M059J (cell line): ENCODE results near the gene ARHGEF38. TPM values are rescaled to one million over a fixed set of nuclear protein-coding genes. Genes with fewer than 3 reads are reported as not detected.
"Not testable (repeated sequence)": the region's sequence is repeated elsewhere in the genome, so short reads cannot be mapped to it uniquely, and the experiment has no call there.

Experiments used
- DNase-seq: peaks from one replicate; pipeline ENCODE4 v3.0.0-alpha.2; 2012; ENCODE audit warnings: low read depth
- total RNA-seq: library from RNA; depleted of rRNA; stranded (reverse); fragments of >200 nt; shearing (Covaris generic); gene quantifications from 2 replicates; pipeline ENCODE4 v1.2.3, GENCODE V29; 2014

The ARHGEF38 gene
- total RNA-seq, 1 experiment from 2014 or later: 0.02 TPM

DNA sequence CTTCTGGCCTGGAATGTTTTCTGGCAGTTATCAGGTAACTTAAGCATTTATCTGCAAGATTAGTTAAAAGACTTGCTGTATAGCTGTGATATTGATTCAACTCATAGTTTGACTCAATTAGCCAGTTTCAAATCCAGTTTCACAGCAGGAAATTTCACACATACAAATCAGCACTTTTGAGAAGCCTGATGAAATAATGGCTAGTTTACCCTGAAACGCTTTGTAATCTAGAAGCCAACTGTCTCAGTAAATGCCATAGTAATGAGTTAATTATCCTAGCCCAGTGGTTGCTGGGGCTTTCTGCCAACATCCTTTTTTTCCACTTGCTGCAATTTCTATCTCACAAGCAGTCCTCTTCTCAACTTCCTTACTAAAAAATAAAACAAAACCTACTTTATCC, 53.1 kb downstream of the ARHGEF38 start:
- DNase-seq: peak; percentile 69

DNA sequence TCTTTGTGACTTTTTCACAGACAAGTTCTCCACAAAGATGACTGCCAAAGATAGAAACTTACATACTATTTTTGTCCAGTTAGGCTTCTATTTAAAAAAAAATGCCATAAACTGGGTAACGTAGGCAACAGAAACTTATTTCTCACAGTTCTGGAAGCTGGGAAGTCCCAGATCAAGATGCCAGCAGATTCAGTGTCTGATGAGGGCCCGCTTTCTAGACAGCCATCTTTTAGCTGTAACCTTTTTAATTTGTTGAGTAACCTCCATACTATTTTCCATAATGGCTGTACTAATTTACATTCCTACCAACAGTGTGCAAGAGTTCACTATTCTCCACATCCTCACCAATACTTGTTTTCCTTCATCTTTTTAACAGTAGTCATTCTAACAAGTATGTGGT, 55.5 kb downstream of the ARHGEF38 start:
- no peak for DNase-seq

DNA sequence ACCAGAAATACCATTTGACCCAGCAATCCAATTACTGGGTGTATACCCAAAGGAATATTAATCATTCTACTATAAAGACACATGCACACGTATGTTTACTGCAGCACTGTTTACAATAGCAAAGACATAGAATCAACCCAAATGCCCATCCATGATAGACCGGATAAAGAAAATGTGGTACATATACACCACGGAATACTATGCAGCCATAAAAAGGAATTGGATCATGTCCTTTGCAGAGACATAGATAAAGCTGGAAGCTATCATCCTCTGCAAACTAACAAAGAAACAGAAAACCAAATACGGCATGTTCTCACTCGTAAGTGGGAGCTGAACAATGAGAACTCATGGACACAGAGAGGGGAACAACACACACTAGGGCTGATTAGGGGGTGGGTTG, 57.4 kb downstream of the ARHGEF38 start:
- not testable (repeated sequence) for DNase-seq

DNA sequence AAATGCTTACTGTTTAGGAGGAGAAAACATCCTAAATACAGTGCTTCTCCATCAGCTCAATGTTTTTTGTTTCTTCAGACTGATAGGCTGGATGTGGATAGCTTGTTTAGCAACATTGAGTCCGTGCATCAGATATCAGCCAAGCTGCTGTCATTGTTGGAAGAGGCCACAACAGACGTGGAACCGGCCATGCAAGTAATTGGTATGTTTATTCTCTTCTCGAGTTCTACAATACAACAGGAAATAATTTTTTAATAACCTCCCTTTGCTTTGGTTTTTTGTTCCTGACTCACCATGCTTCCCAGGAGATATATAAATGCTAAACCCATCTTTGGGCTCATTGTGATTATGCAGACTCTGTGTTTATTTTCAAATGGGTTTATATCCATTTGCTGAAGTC, 60.9 kb downstream of the ARHGEF38 start:
- peak; percentile 76 for DNase-seq

DNA sequence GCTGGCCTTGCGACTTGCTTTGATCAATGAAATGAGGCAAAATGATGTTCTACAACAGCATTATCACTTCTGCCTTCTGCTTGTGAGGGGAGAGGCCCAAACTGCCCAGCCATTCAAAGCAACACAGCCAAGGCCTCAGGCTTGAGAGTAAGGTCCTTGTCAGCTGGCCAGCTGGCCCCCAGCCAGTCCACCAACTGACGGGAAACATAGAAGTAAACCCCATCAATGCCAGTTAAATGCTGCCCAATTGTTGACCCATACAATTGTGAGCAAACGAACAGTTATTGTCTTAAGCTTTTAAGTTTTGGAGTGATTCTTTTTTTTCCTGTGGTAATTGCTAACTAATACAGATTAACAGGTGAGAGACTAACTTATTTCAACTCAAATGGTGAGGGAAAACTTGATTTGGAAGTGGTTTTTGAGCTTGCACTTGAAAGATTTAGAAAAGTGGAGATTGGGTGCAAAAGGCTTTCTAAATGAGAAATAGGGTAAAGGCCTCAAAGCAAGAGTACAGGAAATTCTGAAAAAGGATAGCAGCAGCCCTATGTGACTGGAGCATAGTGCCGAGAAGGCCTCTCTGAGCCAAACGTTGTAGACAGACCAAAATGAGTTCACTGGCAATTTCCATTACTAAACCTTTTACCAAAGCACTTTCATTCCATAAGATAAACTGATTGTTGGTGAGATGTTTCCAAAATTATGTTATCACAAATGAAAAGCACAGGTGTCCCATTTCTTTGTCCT, 66.9 kb downstream of the ARHGEF38 start:
- DNase-seq: peak; percentile 82

DNA sequence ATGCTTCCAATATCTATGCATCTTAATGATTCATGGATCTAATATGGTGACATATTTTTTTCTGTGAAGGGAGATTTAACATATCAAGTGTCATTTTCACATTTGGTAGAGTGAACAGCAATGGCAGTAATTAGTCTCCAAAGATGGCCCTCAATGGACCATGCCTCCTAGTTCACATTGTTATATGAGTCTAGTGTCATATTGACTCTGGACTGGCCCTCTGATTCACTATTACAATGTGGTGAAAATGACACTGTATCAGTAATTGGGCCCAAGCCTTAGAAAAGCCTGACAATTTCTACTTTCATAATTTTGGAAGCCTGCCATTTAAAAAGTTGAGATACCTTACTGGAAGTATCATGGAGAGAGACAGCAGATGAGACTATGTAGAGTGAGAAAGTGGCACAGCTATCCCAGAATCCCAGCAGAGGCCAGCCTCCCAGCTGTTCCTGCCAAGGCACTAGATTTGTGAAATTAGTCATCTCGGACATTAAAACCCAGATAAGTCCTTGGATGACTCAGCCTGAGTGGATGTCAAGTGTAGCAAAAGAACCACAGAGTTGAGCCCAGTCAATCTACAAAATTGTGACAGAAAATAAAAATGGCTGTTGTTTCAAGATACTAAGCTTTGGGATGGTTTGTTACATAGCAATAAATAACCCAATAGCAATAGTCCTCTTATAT, 68.4 kb downstream of the ARHGEF38 start:
- DNase-seq: peak; percentile 95

DNA sequence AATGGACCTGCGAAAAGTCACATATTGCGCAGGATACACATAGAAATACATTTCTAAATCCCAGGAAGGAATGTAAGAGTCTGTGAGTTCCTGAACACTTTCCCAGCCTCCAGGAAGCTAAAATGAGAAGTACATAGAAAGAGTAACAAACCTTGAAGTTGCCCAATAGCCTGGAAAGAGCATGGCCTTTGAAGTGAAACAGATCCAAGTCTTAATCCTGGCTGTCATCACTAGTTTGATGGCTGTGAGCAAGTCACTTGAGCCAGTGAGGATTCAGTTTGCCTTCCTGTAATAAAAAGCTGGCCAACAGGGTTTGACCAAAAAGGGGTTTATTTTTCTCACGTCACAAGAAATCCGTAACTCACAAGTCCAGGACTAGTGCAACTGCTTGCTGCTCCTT, 69.8 kb downstream of the ARHGEF38 start:
- peak; percentile 73 for DNase-seq

DNA sequence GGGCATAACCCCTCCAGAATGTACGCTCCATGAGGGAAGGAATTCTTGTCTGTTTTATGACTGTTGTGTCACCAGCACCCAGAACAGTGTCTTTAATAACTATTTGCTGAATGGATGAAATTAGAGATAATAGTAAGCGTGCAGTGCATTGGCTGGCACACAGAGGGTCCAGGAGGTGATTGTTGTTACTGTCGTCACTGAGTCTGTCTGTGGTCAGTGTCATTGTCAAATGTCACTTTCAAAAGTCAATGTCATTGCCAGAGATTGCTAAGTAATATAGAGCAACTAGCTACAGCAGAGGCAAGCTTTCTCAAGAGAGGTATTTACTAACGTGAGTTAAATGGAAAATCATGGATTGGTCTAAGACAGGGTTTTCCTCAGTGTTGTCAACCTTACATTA, 70.7 kb downstream of the ARHGEF38 start:
- no peak for DNase-seq

DNA sequence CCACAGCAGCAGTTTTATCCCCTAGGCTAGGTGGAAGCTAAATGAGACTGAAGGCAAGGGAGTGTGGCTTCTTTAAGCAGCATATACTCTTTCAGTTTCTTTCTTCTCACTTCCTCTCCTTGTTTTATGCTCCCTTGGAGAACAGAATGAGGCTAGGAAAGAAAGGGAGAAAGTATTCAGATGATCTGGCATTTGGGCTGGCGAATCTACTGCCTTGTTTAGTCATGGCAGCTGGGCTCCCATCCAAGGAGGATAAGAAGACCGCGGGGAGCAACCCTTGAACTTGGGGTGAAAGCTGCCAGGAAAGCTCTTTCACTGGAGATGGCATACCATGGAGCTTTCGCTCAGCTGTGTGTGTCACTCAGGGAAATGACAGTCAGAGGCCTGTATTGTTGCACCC, 72.1 kb downstream of the ARHGEF38 start:
- peak; percentile 95 for DNase-seq

DNA sequence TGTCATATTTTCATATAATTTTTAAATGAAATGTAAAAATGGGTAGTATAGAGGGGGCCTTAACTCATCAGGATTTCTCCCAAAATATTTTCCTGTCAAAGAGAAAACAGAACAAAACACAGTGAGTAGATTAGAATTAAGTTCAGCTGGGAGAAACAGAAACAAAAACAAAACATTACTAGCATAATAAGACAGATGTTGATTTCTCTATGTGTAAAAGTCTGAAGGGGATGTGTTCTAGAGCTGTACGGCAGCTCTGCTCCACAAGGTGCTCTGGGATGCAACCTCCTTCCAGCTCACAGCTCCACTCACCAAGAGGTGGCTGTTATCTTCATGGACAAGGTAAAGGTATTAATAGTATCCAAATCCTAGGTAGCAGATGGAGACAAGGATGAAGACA, 72.8 kb downstream of the ARHGEF38 start:
- no peak for DNase-seq

DNA sequence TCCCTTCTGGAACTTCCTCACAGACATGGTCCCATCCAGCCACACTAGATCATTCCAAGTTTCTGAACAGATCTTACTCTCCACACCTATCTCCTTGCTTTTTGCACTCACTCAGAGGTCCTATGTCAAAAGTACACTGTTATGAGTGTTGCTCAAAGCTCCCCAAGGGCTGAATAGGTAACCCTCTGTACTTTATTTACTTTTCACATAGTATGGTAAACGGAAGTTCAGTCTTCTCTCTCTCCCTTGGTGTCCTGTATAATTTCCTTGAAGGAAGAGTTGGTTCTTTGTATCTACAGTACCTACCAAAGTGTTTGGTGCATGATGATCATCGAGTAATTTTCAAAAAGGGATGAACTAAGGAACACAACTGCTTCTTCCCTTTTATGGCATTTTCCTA, 74.4 kb downstream of the ARHGEF38 start:
- DNase-seq: no peak

DNA sequence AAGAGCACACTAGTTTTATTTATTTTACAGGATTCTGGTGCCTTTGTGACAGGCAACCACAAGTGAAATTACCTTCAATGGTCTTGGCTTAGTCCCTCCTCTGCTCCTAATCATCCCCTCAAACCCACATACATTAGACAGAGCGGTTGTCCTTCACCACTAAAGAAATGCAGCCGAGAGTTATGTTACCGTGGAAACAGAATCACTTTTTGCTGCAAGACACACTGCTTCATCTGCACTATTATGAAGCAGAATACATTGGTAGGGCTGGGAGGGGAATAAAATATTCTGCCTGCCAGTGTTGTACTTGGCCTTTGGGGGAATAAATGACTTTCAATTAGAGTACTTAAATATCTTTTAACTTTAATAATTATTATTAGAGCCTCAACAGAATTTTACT, 75.2 kb downstream of the ARHGEF38 start:
- DNase-seq: no peak

DNA sequence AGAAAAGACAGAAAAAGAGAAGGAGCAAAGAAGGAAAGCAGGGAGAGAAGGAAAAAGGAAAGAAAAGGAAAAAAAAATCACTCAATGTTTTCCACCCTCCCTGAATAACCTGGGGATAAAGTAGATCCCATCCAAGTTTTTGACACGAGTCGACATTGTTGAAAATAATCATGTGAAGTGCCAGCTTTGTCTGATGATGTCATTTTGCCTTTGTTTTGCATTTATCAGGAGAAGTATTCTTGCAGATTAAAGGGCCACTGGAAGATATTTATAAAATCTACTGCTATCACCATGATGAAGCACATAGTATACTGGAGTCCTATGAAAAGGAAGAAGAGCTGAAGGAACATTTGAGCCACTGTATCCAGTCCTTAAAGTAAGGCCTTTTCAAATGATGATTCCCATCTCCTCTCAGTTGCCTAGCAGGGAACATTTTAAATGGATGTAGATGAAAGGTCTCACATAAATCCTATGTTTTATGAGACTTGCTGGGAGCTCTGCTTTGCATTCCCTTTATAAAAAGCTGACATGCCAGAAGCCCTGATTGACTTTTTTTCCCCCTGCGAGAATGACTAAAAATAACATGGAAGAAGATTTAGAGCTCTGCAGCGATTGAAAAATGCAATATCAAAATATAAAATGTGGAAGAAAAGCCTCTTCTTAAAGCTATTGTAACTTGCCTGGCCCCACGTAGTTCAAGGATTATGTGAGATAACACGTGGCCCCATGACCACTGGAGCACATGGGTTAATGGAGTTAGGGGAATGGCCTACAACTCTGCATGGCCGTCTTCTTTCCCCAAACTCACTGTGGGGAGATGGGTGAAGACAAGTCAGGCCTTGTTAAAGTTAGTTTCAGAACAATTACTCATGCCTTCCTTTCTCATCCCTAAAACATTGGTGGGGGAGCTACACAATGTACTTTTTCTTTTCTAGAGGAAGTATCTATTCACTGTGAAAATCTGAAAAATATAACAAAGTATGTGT, 78.5 kb downstream of the ARHGEF38 start:
- no peak for DNase-seq

DNA sequence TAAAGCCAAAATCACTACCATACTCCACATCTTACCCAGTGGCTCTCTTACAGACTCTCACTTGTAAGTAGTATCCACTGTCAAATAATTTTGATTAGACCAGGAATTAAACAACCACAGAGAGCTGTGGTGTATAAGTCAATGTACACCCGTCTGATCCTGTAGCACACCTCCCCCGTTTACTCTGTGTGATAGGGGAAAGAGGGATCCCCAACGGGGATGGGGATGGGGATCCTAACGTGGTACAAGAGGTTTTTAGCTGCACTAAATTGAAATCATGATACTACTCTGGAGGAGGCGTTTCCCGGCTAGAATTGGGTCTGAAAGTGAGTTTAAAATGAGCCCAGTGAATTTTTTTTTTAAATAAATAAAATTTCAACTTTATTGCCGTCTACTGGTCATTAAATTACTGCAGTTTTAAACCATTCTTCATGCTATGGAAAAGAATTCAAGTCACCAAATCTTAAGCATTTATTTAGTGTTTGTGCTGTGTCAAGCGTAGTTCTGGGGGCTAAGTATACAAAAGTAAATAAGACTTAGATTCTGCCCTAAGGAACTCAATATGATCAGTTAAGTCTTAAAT, 79.5 kb downstream of the ARHGEF38 start:
- no peak for DNase-seq

DNA sequence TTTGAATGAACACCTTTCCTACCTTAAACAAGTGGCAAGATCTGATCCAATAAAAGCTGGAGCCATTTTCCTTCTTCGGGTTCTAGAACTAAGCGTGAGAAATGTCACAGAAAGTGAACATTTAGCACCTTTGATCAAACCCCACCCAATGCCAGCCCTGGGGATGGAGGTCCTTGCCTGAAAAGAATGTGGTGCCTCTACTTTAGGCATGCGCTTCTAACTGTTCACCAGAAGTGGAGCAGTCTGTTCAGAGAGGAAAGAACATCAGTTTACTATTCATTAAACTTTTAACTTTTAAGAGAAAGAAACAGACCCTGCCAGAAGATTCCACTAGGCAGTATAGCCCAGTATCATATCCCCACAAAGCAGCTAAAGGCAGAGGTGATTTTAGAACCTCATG, 80.2 kb downstream of the ARHGEF38 start:
- DNase-seq: no peak

DNA sequence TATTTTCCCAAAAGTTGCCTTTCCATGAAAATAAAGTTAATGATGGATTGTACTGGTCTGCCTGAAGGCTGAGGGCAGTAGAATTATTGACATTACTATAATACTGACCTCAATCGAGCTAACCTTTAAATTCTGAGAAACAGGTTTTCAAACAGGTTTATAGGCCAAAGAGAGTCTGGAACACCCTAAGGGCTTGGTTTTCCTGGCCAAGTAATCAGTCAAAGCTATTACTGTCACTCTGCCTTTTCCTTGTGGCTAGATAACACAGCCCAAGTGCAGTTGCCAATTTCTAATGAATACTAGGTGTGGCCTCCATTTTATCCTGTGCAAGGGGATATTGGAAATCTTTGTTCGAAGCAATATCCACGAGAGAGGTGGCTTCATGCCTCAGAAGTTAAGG, 80.8 kb downstream of the ARHGEF38 start:
- DNase-seq: peak; percentile 52

DNA sequence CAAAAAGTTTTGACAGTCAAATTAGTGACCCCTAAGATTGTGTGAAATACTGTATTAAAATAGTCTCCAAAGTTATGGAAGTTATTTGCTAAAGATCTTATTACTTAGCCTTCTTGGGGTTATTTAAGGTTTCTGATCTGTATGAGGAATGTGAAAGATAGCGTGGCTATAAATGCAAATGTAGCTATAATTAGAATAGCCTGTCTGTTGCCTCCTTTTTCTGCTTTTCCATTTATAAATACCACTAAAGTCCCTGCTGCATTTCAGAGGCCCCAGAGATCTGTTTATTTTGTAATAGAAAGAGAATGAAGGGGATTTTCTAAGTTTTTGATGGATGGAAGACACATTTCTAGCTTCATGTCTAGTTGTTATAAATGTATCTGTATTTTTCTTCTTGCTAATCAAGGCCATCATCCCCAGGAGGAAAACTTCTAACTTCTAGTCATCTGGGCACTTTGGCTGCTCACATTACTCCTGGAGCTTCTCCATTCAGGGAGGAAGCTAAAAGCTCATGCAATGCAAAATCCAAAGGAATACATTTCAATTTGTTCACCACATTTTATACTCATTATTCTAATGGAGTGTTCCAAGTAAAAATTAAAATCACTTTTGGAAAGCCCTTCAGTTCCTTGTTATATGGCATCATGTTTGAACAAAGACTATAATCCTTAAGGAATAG, 82.1 kb downstream of the ARHGEF38 start:
- DNase-seq: peak; percentile 15

DNA sequence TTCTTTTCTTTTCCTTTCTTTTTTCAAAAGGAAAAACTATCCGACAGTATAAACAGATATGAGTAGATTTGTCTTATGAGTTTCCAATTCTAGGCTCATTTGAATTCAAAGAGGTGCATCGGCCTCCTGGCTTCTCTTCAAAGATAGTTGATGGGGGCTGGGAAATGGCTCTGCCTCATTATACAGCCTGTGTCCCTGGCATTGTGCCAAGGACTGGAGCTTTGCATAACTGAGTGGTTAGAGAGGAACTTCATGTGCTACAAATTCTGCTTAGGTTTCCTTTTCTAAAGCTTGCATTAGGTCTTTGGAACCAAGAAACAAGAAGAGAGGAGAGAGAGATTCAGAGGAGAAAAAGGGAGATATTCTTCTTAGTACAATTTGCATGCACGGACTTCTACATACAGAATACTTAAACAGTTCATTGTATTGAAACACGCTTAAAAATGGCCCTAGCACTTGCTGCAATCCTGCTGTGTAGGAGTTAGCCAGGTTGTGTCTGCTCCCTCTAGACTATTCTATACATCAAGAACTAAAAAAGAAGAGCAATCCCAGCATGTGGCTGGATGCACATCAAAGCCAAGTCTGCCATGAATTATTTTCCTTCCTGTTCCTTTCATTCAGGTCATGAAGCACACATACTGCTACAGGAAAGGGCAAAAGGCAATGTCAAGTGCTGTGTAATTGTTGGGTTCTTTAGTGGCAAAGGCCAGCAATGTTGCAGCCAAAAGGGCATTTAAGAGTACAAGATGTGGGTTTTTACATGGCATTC, 85.2 kb downstream of the ARHGEF38 start:
- DNase-seq: peak; percentile 43

DNA sequence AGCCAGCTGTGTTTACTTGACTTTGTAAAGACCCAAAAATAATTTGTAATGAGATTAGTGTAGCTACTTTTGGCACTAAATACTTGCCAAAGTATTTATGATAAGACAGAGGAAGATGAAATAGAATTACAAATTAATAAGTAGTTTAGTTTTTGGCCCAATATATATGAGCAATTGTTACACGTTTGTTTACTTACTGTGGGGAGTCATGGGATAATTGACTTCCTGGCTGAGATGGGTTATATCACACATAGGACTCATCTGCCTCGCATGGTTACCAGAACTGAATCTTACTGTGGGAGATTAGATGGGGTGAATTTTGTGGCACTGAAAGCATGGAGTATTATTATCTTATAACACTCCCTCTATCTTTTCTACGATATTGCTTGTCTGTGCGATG, 89.4 kb downstream of the ARHGEF38 start:
- no peak for DNase-seq

DNA sequence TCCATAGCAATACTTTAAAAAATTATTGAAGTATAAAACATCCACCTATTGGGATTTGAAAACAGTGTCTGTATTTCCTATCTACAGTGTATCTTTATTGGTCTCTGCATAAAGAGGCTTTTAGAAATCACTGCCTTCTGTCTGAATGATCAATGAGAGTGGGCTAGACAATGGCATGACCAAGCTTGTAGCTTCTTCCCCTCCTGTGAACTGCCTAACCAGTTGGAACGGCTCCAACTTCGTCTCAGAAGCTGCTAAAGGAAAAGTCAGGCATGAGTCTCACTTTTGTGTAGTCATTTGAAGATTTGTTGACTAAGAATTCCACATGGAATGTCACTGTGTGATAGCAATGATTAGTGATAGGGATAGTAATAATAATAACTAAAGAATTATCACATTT, 91.8 kb downstream of the ARHGEF38 start:
- no peak for DNase-seq

DNA sequence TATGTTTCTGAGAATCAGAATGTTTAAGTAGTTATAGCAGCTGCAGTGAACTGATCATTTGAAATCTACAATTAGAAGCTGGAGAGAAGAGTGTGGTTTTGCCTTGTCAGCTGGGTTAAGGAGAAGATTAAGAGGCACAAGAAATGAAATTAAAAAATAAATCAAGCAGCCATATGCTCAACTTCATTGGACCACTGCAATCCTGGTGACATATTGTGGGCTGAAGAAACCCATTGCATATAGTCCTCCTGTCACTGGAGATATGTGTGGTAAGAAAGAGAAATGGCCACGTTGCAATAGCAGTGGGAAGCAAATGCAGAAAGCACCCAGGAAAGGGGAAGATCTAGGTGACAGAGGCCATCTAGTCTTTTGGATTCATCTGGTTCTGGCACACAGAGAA, 93.0 kb downstream of the ARHGEF38 start:
- DNase-seq: no peak
